NAMALWA (cell line): ENCODE results near the gene LPAR3.

ENCODE experiments used
- DNase-seq: peaks from one replicate; pipeline ENCODE4 v3.0.0-alpha.2; 2015; ENCODE audit warnings: low spot score

LPAR3 gene

GRCh38 chr1:84857906-84858305 is 35.1 kb downstream of the LPAR3 start:
- no peak for DNase-seq

- DNase-seq = no peak
These were observed 36.2 kb downstream of the LPAR3 start for GRCh38 chr1:84856726-84857270.

- DNase-seq = no peak
These were observed 37.0 kb downstream of the LPAR3 start for GRCh38 chr1:84855691-84856630.

- no peak for DNase-seq
These were observed 37.8 kb downstream of the LPAR3 start for GRCh38 chr1:84855168-84855567.

GRCh38 chr1:84853741-84854721 is 39.0 kb downstream of the LPAR3 start:
- DNase-seq = peak; percentile 4

GRCh38 chr1:84851839-84852238 is 41.2 kb downstream of the LPAR3 start:
- DNase-seq = no peak

GRCh38 chr1:84849357-84849975 is 43.5 kb downstream of the LPAR3 start:
- DNase-seq = no peak

- DNase-seq = no peak
These were observed 45.5 kb downstream of the LPAR3 start for GRCh38 chr1:84847253-84848250.

- DNase-seq = no peak
These were observed 46.6 kb downstream of the LPAR3 start for GRCh38 chr1:84846387-84846786.

GRCh38 chr1:84845357-84845756 is 47.6 kb downstream of the LPAR3 start:
- DNase-seq = no peak

- no peak for DNase-seq
These were observed 48.9 kb downstream of the LPAR3 start for GRCh38 chr1:84844094-84844493.

- DNase-seq = no peak
These were observed 50.2 kb downstream of the LPAR3 start for GRCh38 chr1:84842748-84843231.

GRCh38 chr1:84841971-84842370 is 51.0 kb downstream of the LPAR3 start:
- DNase-seq = no peak

GRCh38 chr1:84840346-84840745 is 52.7 kb downstream of the LPAR3 start:
- DNase-seq = no peak

GRCh38 chr1:84839544-84839943 is 53.5 kb downstream of the LPAR3 start:
- DNase-seq = no peak

- DNase-seq = no peak
These were observed 56.9 kb downstream of the LPAR3 start for GRCh38 chr1:84836145-84836544.

- no peak for DNase-seq
These were observed 57.8 kb downstream of the LPAR3 start for GRCh38 chr1:84835169-84835568.

- DNase-seq = no peak
These were observed 58.5 kb downstream of the LPAR3 start for GRCh38 chr1:84834419-84835064.

- DNase-seq = no peak
These were observed 59.8 kb downstream of the LPAR3 start for GRCh38 chr1:84833194-84833593.

GRCh38 chr1:84830136-84830535 is 62.9 kb downstream of the LPAR3 start:
- no peak for DNase-seq
